ENCODE measurements around the gene LMBR1L.

DNA sequence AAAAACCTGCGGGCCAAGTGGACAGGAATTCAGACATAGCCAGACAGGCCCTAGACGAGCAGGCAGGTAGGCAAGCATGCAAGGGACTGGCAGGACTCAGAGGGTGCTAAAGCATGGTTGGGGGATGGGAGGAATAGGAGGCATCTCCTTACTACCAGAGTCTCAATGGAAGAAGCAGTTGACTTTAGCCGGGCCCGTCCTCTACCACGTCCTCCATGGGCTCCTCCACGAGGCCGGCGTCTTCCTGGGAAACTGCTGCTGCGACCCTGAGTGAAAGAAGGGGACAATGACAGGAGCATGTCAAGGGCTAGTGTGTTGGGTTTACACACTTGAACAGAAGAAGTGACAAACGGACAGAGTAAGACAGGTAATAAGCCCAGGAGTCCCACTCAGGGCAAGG, 61.7 kb downstream of the LMBR1L start:
- TF ChIP-seq SNAI2 (CRISPR knock-in tag; IDR thresholded peaks at IDR 0.05) = no peak
- TF ChIP-seq, protein P1, sequence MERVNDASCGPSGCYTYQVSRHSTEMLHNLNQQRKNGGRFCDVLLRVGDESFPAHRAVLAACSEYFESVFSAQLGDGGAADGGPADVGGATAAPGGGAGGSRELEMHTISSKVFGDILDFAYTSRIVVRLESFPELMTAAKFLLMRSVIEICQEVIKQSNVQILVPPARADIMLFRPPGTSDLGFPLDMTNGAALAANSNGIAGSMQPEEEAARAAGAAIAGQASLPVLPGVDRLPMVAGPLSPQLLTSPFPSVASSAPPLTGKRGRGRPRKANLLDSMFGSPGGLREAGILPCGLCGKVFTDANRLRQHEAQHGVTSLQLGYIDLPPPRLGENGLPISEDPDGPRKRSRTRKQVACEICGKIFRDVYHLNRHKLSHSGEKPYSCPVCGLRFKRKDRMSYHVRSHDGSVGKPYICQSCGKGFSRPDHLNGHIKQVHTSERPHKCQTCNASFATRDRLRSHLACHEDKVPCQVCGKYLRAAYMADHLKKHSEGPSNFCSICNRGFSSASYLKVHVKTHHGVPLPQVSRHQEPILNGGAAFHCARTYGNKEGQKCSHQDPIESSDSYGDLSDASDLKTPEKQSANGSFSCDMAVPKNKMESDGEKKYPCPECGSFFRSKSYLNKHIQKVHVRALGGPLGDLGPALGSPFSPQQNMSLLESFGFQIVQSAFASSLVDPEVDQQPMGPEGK (CRISPR knock-in tag; IDR thresholded peaks at IDR 0.05; ENCODE audit: borderline replicate concordance) = no peak
- TF ChIP-seq POU6F1 (CRISPR knock-in tag; IDR thresholded peaks at IDR 0.05; ENCODE audit: borderline replicate concordance, low read depth) = no peak
- TF ChIP-seq OSR1 (CRISPR knock-in tag; IDR thresholded peaks at IDR 0.05) = no peak
- no peak for TF ChIP-seq ZC3H10 (CRISPR knock-in tag; IDR thresholded peaks at IDR 0.05)
- TF ChIP-seq PPARA (CRISPR knock-in tag; IDR thresholded peaks at IDR 0.05; ENCODE audit: borderline replicate concordance) = no peak
- TF ChIP-seq ZNF8 (CRISPR knock-in tag; IDR thresholded peaks at IDR 0.05) = no peak
- no peak for TF ChIP-seq RARB (CRISPR knock-in tag; IDR thresholded peaks at IDR 0.05)
- TF ChIP-seq ZFP30 (CRISPR knock-in tag; IDR thresholded peaks at IDR 0.05) = no peak
- no peak for TF ChIP-seq CREB5 (CRISPR knock-in tag; IDR thresholded peaks at IDR 0.05; ENCODE audit: low read depth)
- no peak for TF ChIP-seq ARNTL (CRISPR knock-in tag; IDR thresholded peaks at IDR 0.05; ENCODE audit: borderline replicate concordance, low read depth)

All from SK-N-SH treated with all-trans-retinoic acid at 6 μM for 48 hours (cell line).